ENCODE data around the gene HDGF. TPM values are rescaled to one million over a fixed set of nuclear protein-coding genes. Genes with fewer than 3 reads are reported as not detected.

The HDGF gene
- total RNA-seq, 2 experiments from 2014 or later = 271 to 274 TPM

- H3K4me3 Mint-ChIP-seq = no peak overlapping the region
- peaks cover 15% of the 10 kb centered on the region for H3K36me3 Mint-ChIP-seq
- no peak for DNase-seq
- H3K27me3 Mint-ChIP-seq = no peaks in the 10 kb centered on the region
- no peaks in the 10 kb centered on the region for H3K9me3 Mint-ChIP-seq
- H3K27ac Mint-ChIP-seq = no peak overlapping the region
- H3K4me1 Mint-ChIP-seq = peaks cover 15% of the 10 kb centered on the region
These were observed 2.7 kb upstream of the HDGF start for GRCh38 chr1:156754219-156754618.

- Mint-ChIP-seq H3K9me3 (no peaks in the 10 kb centered on the region), H3K27me3 (no peaks in the 10 kb centered on the region), H3K4me3 (peak overlapping the region; percentile 83), H3K4me1 (peaks cover 26% of the 10 kb centered on the region), H3K27ac (peak overlapping the region; percentile 27), H3K36me3 (peaks cover 26% of the 10 kb centered on the region)
- DNase-seq = no peak
These were observed 1.5 kb upstream of the HDGF start for GRCh38 chr1:156752843-156753482.

- Mint-ChIP-seq H3K36me3 (peaks cover 32% of the 10 kb centered on the region), H3K27me3 (no peaks in the 10 kb centered on the region), H3K4me3 (peak overlapping the region; percentile 83), H3K9me3 (no peaks in the 10 kb centered on the region), H3K4me1 (peaks cover 36% of the 10 kb centered on the region), H3K27ac (peak overlapping the region; percentile 92)
- DNase-seq = peak; percentile 96
These were observed 444 bp upstream of the HDGF start for GRCh38 chr1:156751757-156752481.

GRCh38 chr1:156750711-156751450, 594 bp downstream of the HDGF start:
- Mint-ChIP-seq H3K9me3 (no peaks in the 10 kb centered on the region), H3K4me1 (peaks cover 46% of the 10 kb centered on the region), H3K4me3 (peak overlapping the region; percentile 99), H3K36me3 (peaks cover 35% of the 10 kb centered on the region), H3K27ac (peak overlapping the region; percentile 99), H3K27me3 (no peaks in the 10 kb centered on the region)
- peak; percentile 55 for DNase-seq

- Mint-ChIP-seq H3K36me3 (peaks cover 42% of the 10 kb centered on the region), H3K9me3 (no peaks in the 10 kb centered on the region), H3K27ac (peak overlapping the region; percentile 99), H3K4me1 (peaks cover 52% of the 10 kb centered on the region), H3K27me3 (no peaks in the 10 kb centered on the region), H3K4me3 (peak overlapping the region; percentile 99)
- DNase-seq = peak; percentile 39
These were observed 1.2 kb downstream of the HDGF start for GRCh38 chr1:156750191-156750672.

GRCh38 chr1:156749419-156750118, 1.9 kb downstream of the HDGF start:
- H3K4me3 Mint-ChIP-seq = peak overlapping the region; percentile 99
- no peaks in the 10 kb centered on the region for H3K27me3 Mint-ChIP-seq
- H3K27ac Mint-ChIP-seq = peak overlapping the region; percentile 99
- peaks cover 47% of the 10 kb centered on the region for H3K36me3 Mint-ChIP-seq
- H3K9me3 Mint-ChIP-seq = no peaks in the 10 kb centered on the region
- peaks cover 55% of the 10 kb centered on the region for H3K4me1 Mint-ChIP-seq
- no peak for DNase-seq

- Mint-ChIP-seq H3K36me3 (peaks cover 51% of the 10 kb centered on the region), H3K27ac (peak overlapping the region; percentile 99), H3K4me3 (peak overlapping the region; percentile 99), H3K27me3 (no peaks in the 10 kb centered on the region), H3K4me1 (peaks cover 56% of the 10 kb centered on the region), H3K9me3 (no peaks in the 10 kb centered on the region)
- no peak for DNase-seq
These were observed 2.6 kb downstream of the HDGF start for GRCh38 chr1:156748670-156749418.

GRCh38 chr1:156747742-156748669, 3.5 kb downstream of the HDGF start:
- H3K9me3 Mint-ChIP-seq = no peaks in the 10 kb centered on the region
- peaks cover 54% of the 10 kb centered on the region for H3K4me1 Mint-ChIP-seq

GRCh38 chr1:156746728-156747631, 4.5 kb downstream of the HDGF start:
- H3K27ac Mint-ChIP-seq = peak overlapping the region; percentile 99
- no peaks in the 10 kb centered on the region for H3K9me3 Mint-ChIP-seq
- H3K4me3 Mint-ChIP-seq = peak overlapping the region; percentile 99
- peaks cover 61% of the 10 kb centered on the region for H3K36me3 Mint-ChIP-seq
- no peaks in the 10 kb centered on the region for H3K27me3 Mint-ChIP-seq
- peaks cover 58% of the 10 kb centered on the region for H3K4me1 Mint-ChIP-seq
- peak; percentile 70 for DNase-seq

More at GRCh38 chr1:156747742-156748669, 3.5 kb downstream of the HDGF start:
- Mint-ChIP-seq H3K36me3 (peaks cover 58% of the 10 kb centered on the region), H3K27me3 (no peaks in the 10 kb centered on the region), H3K4me3 (peak overlapping the region; percentile 99), H3K27ac (peak overlapping the region; percentile 99)
- DNase-seq = no peak

GRCh38 chr1:156746406-156746727, 5.1 kb downstream of the HDGF start:
- Mint-ChIP-seq H3K27me3 (no peaks in the 10 kb centered on the region), H3K4me3 (peak overlapping the region; percentile 43), H3K9me3 (no peaks in the 10 kb centered on the region), H3K4me1 (peaks cover 63% of the 10 kb centered on the region), H3K36me3 (peaks cover 66% of the 10 kb centered on the region), H3K27ac (peak overlapping the region; percentile 93)
- DNase-seq = no peak

- Mint-ChIP-seq H3K4me1 (peaks cover 65% of the 10 kb centered on the region), H3K4me3 (no peak overlapping the region), H3K27ac (peak overlapping the region; percentile 93), H3K9me3 (no peaks in the 10 kb centered on the region), H3K36me3 (peaks cover 69% of the 10 kb centered on the region), H3K27me3 (no peaks in the 10 kb centered on the region)
- no peak for DNase-seq
These were observed 5.6 kb downstream of the HDGF start for GRCh38 chr1:156745881-156746280.

- Mint-ChIP-seq H3K27ac (peak overlapping the region; percentile 60), H3K9me3 (no peaks in the 10 kb centered on the region)
These were observed 6.6 kb downstream of the HDGF start for GRCh38 chr1:156744786-156745419.

More at GRCh38 chr1:156744786-156745419, 6.6 kb downstream of the HDGF start:
- peaks cover 70% of the 10 kb centered on the region for H3K36me3 Mint-ChIP-seq
- no peaks in the 10 kb centered on the region for H3K27me3 Mint-ChIP-seq
- no peak overlapping the region for H3K4me3 Mint-ChIP-seq
- DNase-seq = no peak
- peaks cover 64% of the 10 kb centered on the region for H3K4me1 Mint-ChIP-seq

Data from activated naive CD8-positive, alpha-beta T cell treated with anti-CD3 and anti-CD28 coated beads for 36 hours (primary cell).